RPMI8226 (cell line): ENCODE results near the gene SART3.

ENCODE experiments used
- DNase-seq: peaks from one replicate; pipeline ENCODE4 v3.0.0-alpha.2; 2015

Gene SART3

DNA sequence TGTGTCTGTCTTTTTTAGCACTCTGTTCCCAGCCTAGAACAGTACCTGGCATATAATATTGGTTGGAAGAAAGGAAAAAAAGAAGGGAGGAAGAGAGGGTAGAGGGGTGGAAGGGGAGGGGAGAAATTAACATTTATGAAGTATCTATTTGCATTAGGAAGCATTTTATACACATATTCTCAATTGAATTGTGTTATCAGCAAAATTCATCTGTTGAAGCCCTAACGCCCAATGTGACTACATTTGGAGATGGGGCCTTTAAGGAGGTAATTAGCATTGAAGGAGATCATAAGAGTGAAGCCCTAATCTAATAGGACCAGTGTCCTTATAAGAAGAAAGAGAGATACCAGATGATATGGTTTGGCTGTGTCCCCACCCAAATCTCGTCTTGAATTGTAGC lies 76.1 kb downstream of the SART3 start:
- DNase-seq = no peak

- DNase-seq = no peak
Measured at GRCh38 chr12:108484431-108484830, 76.5 kb downstream of the SART3 start.

DNA sequence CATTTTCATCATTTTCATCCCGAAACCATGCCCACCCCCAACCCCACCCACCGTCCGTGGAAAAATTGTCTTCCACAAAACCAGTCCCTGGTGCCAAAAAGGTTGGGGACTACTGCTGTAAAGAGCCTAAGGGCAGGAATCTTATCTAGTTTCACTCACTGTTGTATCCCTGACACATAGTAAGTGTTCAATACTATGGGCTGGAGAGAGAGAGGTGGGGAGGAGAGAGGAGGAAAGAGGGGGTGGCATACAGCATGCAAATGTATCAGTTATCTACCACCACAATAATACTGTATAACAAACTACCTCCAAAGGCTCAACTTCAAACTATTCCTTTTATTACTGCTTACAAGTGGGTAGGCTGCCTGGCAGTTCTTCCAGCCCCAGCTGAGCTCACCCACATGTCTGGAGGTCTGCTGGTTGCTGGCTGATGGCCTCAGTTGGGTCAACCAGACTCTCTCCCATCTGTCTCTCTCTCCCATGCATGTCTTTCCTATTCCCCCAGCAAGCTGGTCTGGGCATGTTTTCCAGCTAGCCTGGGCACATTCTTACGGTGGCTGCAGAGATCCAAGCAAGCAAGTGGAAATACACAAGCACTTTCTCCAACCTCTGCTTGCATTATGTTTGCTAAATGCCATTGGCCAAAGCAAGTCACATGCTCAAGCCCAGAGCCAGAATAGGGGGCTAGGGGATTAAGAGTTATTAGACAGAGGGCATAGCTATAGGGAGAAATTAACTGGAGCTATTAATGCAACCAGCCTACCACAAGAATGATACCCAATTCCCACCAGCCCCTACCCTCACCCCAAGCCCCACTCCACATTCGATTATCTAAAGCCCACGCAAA lies 77.5 kb downstream of the SART3 start:
- DNase-seq = no peak

- no peak for DNase-seq
Measured at GRCh38 chr12:108482717-108483212, 78.2 kb downstream of the SART3 start.

DNA sequence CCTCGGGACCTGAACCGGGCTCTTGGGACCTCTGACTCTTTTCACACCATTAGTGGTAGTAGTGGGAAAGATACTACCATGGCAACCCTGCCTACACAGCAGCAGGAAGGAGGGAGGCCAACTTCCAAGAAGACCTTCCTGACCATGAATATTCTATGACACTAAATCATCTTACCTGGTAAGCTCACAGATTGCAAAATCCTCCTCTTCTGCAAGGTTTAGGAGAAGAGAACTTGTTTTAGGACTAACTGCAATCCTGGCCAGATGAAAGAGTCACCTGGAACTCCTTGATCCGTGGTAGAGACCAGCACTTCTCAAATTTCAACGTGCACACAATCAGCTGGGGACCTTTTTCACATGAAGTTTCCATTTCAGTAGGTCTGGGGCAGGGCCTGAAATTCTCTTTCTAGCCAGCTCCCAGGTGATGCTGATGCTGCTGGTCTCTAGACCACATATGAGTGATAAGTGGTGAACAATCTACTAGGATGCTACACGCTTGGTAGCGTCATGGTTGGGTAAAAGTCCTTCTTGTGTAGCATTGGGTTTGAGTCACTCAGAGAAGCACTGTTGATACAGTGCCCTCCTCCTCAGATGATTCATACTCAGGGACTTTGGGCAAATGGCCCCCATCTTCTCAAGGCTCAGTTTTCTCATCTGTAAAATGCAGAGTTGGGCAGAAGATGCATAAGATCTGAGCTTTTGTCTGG lies 81.5 kb downstream of the SART3 start:
- no peak for DNase-seq

- no peak for DNase-seq
Measured at GRCh38 chr12:108478611-108479206, 82.3 kb downstream of the SART3 start.

DNA sequence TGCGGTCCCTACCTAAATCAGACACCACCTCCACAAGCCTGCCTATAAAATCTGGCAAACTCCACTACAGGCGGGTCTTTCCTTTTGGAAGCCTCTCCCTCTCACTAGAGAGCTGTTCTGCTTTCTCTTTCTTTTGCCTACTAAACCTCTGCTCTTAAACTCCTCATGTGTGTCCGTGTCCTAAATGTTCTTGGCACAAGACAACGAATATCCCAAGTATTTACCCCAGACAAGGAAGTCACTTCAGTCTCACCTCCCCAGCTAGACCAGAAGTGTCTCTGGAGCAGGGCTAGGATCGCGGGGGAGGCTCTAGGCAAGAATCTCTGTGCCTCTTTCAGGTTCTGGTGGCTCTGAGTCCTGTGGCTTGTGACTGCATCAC lies 83.1 kb downstream of the SART3 start:
- no peak for DNase-seq

- DNase-seq = peak; percentile 65
Measured at GRCh38 chr12:108477055-108477880, 83.7 kb downstream of the SART3 start.

DNA sequence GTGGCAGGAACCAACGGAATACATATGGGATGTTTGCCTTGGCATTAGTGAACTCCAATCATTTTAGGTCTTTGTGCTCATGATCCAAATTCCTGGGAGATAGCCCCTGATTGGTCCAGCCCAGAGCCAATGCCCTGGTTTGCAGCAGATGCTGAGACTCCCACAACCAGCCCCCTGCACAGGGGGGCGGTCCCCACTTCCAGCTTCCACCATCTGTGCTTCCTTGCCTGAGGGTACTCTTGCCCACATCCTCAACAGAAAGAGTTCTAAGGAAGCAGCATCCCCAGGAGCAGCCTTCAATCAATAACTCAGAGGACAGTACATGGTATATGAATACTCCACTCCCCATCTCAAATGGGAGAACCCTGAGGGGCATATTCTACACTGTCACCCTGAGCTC lies 85.6 kb downstream of the SART3 start:
- DNase-seq = no peak

GRCh38 chr12:108473400-108474055 lies 87.4 kb downstream of the SART3 start:
- DNase-seq = no peak
